SU-DHL-6 (cell line): ENCODE data around the gene TNFSF11.

Source experiments
- H2AFZ ChIP-seq: fragments of 200-600 bp; sonication (generic); 2 replicates; pipeline ENCODE4 v1.6.1; 2014; ENCODE audit warnings: low read depth, mild to moderate bottlenecking, moderate library complexity, mixed read lengths, antibody characterized with exemption, low read length; ENCODE audit not compliant: severe bottlenecking
- H3F3A ChIP-seq: fragments of 200-600 bp; shearing (Covaris generic); 2 replicates; pipeline ENCODE4 v1.6.0; 2016; ENCODE audit warnings: antibody characterized with exemption, mild to moderate bottlenecking; ENCODE audit not compliant: insufficient read depth
- H3K27ac ChIP-seq: fragments of 200-600 bp; sonication (generic); 2 replicates; pipeline ENCODE4 v1.5.1; 2016; ENCODE audit warnings: low read depth, mild to moderate bottlenecking, low read length, moderate library complexity, mixed read lengths
- H3K27me3 ChIP-seq: fragments of 200-600 bp; sonication (generic), shearing (Covaris generic); 2 replicates; pipeline ENCODE4 v1.6.0; 2014; ENCODE audit warnings: mild to moderate bottlenecking, low read length
- H3K36me3 ChIP-seq: fragments of 200-600 bp; sonication (generic); 2 replicates; pipeline ENCODE4 v1.6.1; 2014; ENCODE audit warnings: mild to moderate bottlenecking, low read length, mixed read lengths
- H3K4me2 ChIP-seq: fragments of 300-600, 200-600 bp; shearing (Covaris generic), sonication (generic); 2 replicates; pipeline ENCODE4 v1.6.0; 2014; ENCODE audit warnings: low read length, low read depth, mild to moderate bottlenecking; ENCODE audit not compliant: poor library complexity, severe bottlenecking
- H3K4me3 ChIP-seq: fragments of 200-600 bp; sonication (generic); 2 replicates; pipeline ENCODE4 v1.5.1; 2014; ENCODE audit warnings: antibody characterized with exemption, low read length, mild to moderate bottlenecking, mixed read lengths; ENCODE audit not compliant: insufficient read depth, poor library complexity, severe bottlenecking
- H3K79me2 ChIP-seq: fragments of 200-600 bp; sonication (generic); 2 replicates; pipeline ENCODE4 v1.6.1; 2014; ENCODE audit warnings: mild to moderate bottlenecking, low read length, moderate library complexity; ENCODE audit not compliant: insufficient read depth
- H3K9ac ChIP-seq: fragments of 200-600 bp; sonication (generic); 2 replicates; pipeline ENCODE4 v1.7.0; 2014; ENCODE audit warnings: mild to moderate bottlenecking, low read length
- H3K9me2 ChIP-seq: fragments of 200-600 bp; sonication (generic); replicated peaks from 2 replicates; pipeline ENCODE4 v1.6.1; 2014; ENCODE audit warnings: low read length; ENCODE audit not compliant: insufficient read depth
- H3K9me3 ChIP-seq: fragments of 200-600 bp; sonication (generic); 2 replicates; pipeline ENCODE4 v1.6.1; 2014; ENCODE audit warnings: low read length, mixed read lengths; ENCODE audit not compliant: insufficient read depth
- H4K20me1 ChIP-seq: fragments of 200-600 bp; sonication (generic); 2 replicates; pipeline ENCODE4 v1.6.1; 2014; ENCODE audit warnings: low read depth, mild to moderate bottlenecking, antibody characterized with exemption, low read length, moderate library complexity, mixed read lengths
- EZH2phosphoT487 ChIP-seq: fragments of 200-600 bp; sonication (generic), shearing (Covaris generic); conservative IDR thresholded peaks from 2 replicates; pipeline ENCODE4 v1.6.1; 2018; ENCODE audit warnings: mild to moderate bottlenecking, antibody characterized with exemption, low read length, moderate library complexity, mixed read lengths
- TF ChIP-seq, protein P1 (sequence below): fragments of 200-600 bp; sonication (generic); IDR thresholded peaks from one replicate; pipeline ENCODE4 v1.5.1; 2017; ENCODE audit warnings: antibody characterized with exemption, mild to moderate bottlenecking, low read length, moderate library complexity; ENCODE audit not compliant: insufficient read depth, poor library complexity, severe bottlenecking

Gene TNFSF11

DNA sequence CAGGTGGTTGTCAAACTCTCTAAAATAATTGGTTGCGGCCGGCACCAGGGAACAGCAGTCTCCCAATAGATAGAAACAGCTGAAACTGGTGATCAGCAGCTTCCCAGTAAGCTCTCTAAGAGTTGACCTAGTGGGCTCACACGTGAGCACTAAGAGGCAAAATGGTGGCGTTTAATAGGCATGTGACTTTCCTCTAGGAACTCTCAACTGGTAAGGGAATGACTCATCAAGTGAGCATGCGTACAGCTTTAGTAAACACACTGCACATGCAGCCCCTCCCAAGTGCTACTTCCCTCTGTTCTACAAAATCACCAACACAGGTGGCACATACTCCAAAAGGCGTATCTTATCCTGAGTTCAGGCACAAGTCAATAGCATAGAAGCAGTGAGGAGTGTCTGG lies 41.7 kb downstream of the TNFSF11 start:
- Histone ChIP-seq H3K9me3 (no peaks in the 10 kb centered on the region), H2AFZ (no peak overlapping the region), H3K27me3 (no peaks in the 10 kb centered on the region), H4K20me1 (no peaks in the 10 kb centered on the region), H3K27ac (no peak overlapping the region), H3F3A (no peaks in the 10 kb centered on the region), H3K4me2 (no peak overlapping the region), H3K4me3 (no peak overlapping the region), H3K79me2 (no peaks in the 10 kb centered on the region), H3K9ac (no peak overlapping the region), H3K9me2 (no peaks in the 10 kb centered on the region), H3K36me3 (no peaks in the 10 kb centered on the region)
- TF ChIP-seq EZH2phosphoT487, result no peak
- TF ChIP-seq, protein P1, sequence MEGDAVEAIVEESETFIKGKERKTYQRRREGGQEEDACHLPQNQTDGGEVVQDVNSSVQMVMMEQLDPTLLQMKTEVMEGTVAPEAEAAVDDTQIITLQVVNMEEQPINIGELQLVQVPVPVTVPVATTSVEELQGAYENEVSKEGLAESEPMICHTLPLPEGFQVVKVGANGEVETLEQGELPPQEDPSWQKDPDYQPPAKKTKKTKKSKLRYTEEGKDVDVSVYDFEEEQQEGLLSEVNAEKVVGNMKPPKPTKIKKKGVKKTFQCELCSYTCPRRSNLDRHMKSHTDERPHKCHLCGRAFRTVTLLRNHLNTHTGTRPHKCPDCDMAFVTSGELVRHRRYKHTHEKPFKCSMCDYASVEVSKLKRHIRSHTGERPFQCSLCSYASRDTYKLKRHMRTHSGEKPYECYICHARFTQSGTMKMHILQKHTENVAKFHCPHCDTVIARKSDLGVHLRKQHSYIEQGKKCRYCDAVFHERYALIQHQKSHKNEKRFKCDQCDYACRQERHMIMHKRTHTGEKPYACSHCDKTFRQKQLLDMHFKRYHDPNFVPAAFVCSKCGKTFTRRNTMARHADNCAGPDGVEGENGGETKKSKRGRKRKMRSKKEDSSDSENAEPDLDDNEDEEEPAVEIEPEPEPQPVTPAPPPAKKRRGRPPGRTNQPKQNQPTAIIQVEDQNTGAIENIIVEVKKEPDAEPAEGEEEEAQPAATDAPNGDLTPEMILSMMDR, result no peak

DNA sequence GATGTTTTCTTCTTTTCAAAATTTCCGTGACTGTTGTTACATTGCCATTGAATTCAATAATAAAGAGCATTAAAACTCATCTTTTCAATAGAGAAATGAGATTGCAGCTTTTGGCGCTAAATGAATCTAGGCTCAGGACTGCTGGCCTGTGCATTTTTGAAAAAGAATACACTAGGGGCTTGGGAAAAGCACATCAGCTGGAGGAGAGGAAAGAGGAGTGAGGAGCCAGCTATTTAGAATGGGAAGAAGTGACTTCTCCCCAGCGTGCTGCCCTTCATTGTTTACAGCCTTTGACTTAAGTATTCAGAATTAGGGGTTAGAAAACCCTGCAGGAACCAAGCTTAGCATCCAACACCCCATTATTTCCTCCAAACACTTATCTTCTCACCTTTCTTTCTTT lies 43.3 kb downstream of the TNFSF11 start:
- no peak overlapping the region for H3K27ac ChIP-seq
- no peaks in the 10 kb centered on the region for H3K36me3 ChIP-seq
- no peaks in the 10 kb centered on the region for H3K9me3 ChIP-seq
- H3K79me2 ChIP-seq, result no peaks in the 10 kb centered on the region
- H3K4me2 ChIP-seq, result no peak overlapping the region
- H3F3A ChIP-seq, result no peaks in the 10 kb centered on the region
- no peaks in the 10 kb centered on the region for H3K9me2 ChIP-seq
- H3K9ac ChIP-seq, result no peak overlapping the region
- H3K27me3 ChIP-seq, result no peaks in the 10 kb centered on the region
- no peaks in the 10 kb centered on the region for H4K20me1 ChIP-seq
- TF ChIP-seq, protein P1, result no peak
- TF ChIP-seq EZH2phosphoT487, result no peak
- no peak overlapping the region for H3K4me3 ChIP-seq
- no peak overlapping the region for H2AFZ ChIP-seq

DNA sequence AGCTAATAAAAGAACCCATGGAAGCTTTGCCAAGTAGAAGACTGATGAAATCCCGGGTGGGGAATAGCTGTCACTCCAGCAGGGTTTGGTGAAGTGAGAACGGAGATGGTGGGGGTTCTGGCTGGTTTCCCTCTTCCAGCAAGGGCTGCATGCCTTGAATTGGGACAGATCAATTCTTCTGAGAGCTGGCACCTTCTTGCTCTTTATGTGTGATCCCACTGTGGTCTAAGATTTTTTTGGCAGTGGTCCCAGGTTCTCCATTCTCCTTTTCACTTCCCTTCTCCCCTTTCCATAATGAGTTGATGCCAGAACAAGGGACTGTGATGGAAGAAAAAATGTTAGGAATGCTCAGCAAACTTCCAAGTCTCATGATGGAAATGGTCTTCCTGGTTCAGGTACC lies 50.0 kb downstream of the TNFSF11 start:
- no peak overlapping the region for H2AFZ ChIP-seq
- no peak overlapping the region for H3K9ac ChIP-seq
- no peaks in the 10 kb centered on the region for H3F3A ChIP-seq
- H3K27ac ChIP-seq, result no peak overlapping the region
- no peaks in the 10 kb centered on the region for H3K79me2 ChIP-seq
- no peaks in the 10 kb centered on the region for H3K36me3 ChIP-seq
- H3K4me2 ChIP-seq, result no peak overlapping the region
- no peaks in the 10 kb centered on the region for H3K9me2 ChIP-seq
- H3K4me3 ChIP-seq, result no peak overlapping the region
- H3K27me3 ChIP-seq, result no peaks in the 10 kb centered on the region
- no peaks in the 10 kb centered on the region for H4K20me1 ChIP-seq
- H3K9me3 ChIP-seq, result no peaks in the 10 kb centered on the region
- TF ChIP-seq EZH2phosphoT487, result no peak
- TF ChIP-seq, protein P1, result no peak

DNA sequence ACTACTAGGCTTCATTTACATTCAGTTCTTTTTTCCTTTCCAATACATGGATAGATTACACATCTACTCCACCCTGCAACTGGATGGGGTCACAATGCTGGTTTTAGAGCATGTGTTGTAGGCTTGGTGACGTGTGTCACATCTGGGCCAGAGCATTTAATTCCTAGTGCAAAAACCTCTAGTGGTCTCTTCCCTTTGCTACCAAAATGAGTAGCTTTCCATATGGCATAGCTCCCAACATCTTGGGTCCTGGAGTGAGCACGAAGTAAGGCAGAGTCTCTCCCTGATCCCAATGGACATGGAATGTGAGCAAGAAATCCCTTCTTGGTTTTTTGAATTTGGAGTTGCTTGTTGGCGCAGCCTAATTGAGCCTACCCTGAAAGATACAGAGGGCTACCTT lies 51.7 kb downstream of the TNFSF11 start:
- Histone ChIP-seq H3K79me2 (no peaks in the 10 kb centered on the region), H3K9ac (no peak overlapping the region), H3K9me2 (no peaks in the 10 kb centered on the region), H2AFZ (no peak overlapping the region), H3K27me3 (no peaks in the 10 kb centered on the region), H3K9me3 (no peaks in the 10 kb centered on the region), H4K20me1 (no peaks in the 10 kb centered on the region), H3K4me3 (no peak overlapping the region), H3K27ac (no peak overlapping the region), H3K36me3 (no peaks in the 10 kb centered on the region), H3K4me2 (no peak overlapping the region), H3F3A (no peaks in the 10 kb centered on the region)
- TF ChIP-seq, protein P1, result no peak
- no peak for TF ChIP-seq EZH2phosphoT487
